SK-N-SH treated with all-trans-retinoic acid at 6 μM for 48 hours (cell line): ENCODE results near the gene KDM4B.

Experiments
- ARNTL ChIP-seq: fragments of 450-650 bp; formaldehyde crosslinking; IDR thresholded peaks from 2 replicates; pipeline ENCODE4 v1.5.0; 2020; ENCODE audit warnings: low read depth, mild to moderate bottlenecking, moderate library complexity, borderline replicate concordance
- CSDC2 ChIP-seq: fragments of 250-450 bp; sonication (Bioruptor Pico); IDR thresholded peaks from 2 replicates; pipeline ENCODE4 v1.5.0; 2020; ENCODE audit warnings: mild to moderate bottlenecking, moderate library complexity
- ESRRG ChIP-seq: fragments of 250-450 bp; sonication (Bioruptor Pico); IDR thresholded peaks from 2 replicates; pipeline ENCODE4 v1.6.1; 2021; ENCODE audit warnings: mild to moderate bottlenecking
- GLIS3 ChIP-seq: fragments of 250-450 bp; sonication (Bioruptor Pico); IDR thresholded peaks from 2 replicates; pipeline ENCODE4 v1.5.0; 2020; ENCODE audit warnings: mild to moderate bottlenecking, moderate library complexity
- OSR1 ChIP-seq: fragments of 250-450 bp; sonication (Bioruptor Pico); IDR thresholded peaks from 2 replicates; pipeline ENCODE4 v1.8.0; 2022; ENCODE audit warnings: moderate library complexity, mild to moderate bottlenecking, inconsistent platforms
- PPARA ChIP-seq: fragments of 250-450 bp; sonication (Bioruptor Pico); IDR thresholded peaks from 2 replicates; pipeline ENCODE4 v1.5.0; 2020; ENCODE audit warnings: mild to moderate bottlenecking, borderline replicate concordance
- TCF4 ChIP-seq: fragments of 250-450 bp; sonication (Bioruptor Pico); IDR thresholded peaks from 2 replicates; pipeline ENCODE4 v1.8.0; 2021; ENCODE audit warnings: mild to moderate bottlenecking, moderate library complexity, borderline replicate concordance
- ZFP3 ChIP-seq: fragments of 250-450 bp; sonication (Bioruptor Pico); IDR thresholded peaks from 2 replicates; pipeline ENCODE4 v1.5.0; 2020; ENCODE audit warnings: mild to moderate bottlenecking, moderate library complexity
- ZNF8 ChIP-seq: fragments of 450-650 bp; formaldehyde crosslinking; IDR thresholded peaks from 2 replicates; pipeline ENCODE4 v1.5.0; 2020; ENCODE audit warnings: mild to moderate bottlenecking, moderate library complexity
- TF ChIP-seq, protein P1 (sequence below): fragments of 250-450 bp; sonication (Bioruptor Pico); IDR thresholded peaks from 2 replicates; pipeline ENCODE4 v1.8.0; 2020; ENCODE audit warnings: mild to moderate bottlenecking, moderate library complexity, borderline replicate concordance

DNA sequence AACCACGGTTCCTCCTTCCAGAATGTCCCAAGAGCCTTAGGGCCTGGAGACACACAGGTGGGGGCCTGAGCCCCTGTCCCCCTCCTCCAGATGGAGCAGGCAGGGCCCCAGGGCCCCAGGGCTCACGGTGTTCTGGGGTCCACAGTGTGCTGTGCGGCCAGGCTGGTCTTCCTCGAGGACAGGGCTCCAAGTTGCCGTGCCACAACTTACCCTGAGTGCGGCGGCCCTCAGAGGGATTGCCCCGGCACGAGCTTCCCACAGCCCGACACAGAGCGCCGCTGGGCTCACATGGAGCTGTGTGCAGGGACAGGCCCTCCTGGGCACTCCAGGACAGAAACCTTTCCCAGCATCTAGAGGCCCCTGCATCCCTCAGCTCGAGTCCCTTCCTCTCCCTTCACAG, 160.8 kb downstream of the KDM4B start:
- TF ChIP-seq ESRRG (CRISPR knock-in tag) (no peak), PPARA (CRISPR knock-in tag) (no peak), TCF4 (CRISPR knock-in tag) (no peak), ARNTL (CRISPR knock-in tag) (no peak), OSR1 (no peak), CSDC2 (CRISPR knock-in tag) (no peak), GLIS3 (no peak), ZNF8 (CRISPR knock-in tag) (no peak), ZFP3 (CRISPR knock-in tag) (no peak)
- TF ChIP-seq, protein P1, sequence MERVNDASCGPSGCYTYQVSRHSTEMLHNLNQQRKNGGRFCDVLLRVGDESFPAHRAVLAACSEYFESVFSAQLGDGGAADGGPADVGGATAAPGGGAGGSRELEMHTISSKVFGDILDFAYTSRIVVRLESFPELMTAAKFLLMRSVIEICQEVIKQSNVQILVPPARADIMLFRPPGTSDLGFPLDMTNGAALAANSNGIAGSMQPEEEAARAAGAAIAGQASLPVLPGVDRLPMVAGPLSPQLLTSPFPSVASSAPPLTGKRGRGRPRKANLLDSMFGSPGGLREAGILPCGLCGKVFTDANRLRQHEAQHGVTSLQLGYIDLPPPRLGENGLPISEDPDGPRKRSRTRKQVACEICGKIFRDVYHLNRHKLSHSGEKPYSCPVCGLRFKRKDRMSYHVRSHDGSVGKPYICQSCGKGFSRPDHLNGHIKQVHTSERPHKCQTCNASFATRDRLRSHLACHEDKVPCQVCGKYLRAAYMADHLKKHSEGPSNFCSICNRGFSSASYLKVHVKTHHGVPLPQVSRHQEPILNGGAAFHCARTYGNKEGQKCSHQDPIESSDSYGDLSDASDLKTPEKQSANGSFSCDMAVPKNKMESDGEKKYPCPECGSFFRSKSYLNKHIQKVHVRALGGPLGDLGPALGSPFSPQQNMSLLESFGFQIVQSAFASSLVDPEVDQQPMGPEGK: no peak
